ENCODE measurements around the gene UNC93A. TPM values are rescaled to one million over a fixed set of nuclear protein-coding genes. Genes with fewer than 3 reads are reported as not detected.
"Not testable (repeated sequence)": the region's sequence is repeated elsewhere in the genome, so short reads cannot be mapped to it uniquely, and the experiment has no call there.

UNC93A gene
- not detected for total RNA-seq

DNA sequence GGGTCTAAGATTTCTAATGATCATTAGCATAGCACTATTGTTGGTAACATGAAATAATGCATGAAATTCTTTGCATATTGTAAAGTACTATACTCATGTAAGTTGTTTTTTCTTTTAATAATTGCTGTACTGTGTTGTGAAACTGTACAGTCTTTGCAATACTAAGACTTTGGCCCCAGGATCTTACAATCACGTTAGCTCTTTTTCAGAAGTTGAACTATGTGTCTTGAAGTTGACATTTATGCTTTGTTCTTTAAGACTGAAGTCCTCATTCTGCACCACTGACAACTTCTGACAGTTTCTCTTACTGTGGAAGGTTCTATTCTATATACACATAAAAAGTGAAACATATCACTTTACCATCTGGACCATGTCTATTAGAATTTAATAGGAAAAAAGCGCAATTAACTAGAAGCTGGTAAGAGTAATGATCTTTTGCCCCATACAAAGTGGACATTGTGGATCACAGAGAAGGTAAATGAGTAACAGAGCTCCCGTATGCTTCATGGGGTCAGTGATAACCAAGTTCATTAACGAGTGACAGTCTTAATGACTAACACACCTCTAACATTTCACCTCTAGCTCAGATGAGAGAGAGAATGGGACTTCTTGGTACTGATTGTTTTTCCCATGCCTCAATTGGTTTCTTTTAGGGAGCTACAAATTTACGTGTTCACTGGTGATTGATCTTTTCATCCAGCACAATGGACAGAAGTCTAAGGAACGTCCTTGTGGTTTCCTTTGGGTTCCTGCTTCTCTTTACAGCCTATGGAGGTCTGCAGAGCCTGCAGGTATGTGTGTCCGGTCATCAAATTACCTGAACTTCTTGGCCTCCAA is at the start of gene UNC93A:
UNC93A (plus strand) TSS at position 530 of the 837 bp plus-strand sequence; CDS start at position 705, 175 bp downstream.
- H3K27me3 Mint-ChIP-seq (ENCODE audit: low read depth), result peaks cover 6% of the 10 kb centered on the region
- no peaks in the 10 kb centered on the region for H3K36me3 Mint-ChIP-seq (ENCODE audit: insufficient read depth)
- no peaks in the 10 kb centered on the region for H3K4me1 Mint-ChIP-seq (ENCODE audit: low read depth)
- no peak for DNase-seq
- H3K4me3 Mint-ChIP-seq, result no peak within 1 kb of the TSS
- no peaks in the 10 kb centered on the region for H3K9me3 Mint-ChIP-seq
- no peak for ATAC-seq

DNA sequence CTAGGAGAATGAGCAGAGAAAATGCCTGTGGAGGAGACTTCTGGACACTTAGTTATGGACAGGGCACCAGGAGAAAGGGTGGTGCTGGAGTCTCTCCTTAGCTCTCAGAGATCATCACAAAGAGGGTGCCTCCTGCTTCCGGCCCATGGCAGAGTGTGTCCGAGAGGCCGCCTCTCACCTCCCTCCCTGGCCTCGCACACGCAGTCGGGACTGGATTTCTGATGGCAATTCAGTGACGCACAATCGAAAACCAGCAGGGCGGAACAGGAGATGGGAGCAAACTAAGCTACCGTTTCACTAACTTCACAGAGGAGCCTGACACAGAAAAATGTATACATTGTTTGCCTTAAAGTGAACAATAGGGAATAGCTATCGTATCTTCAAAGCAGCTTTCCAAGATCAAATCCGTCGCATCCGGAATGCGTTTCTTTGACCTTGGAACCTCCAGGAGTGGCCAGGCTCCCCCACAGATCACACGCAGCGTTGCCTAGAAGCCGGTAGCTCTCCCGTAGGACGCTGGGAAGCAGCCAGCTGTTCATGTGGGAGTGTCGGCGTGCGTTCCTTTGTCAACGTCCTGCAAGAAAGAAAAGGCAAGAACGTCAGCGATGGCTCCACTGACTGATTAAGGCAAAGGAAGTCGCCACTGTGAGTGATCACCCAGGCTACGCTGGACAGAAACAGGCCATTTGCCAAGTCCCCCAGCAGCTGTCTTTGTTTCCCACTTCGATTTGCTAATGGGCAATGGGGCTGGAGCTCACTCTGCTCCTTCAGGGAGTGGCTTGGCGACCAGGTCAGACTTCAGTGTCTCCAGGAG is 49.6 kb upstream of the UNC93A start:
- not testable (repeated sequence) for DNase-seq; ATAC-seq; H3K4me1 Mint-ChIP-seq (ENCODE audit: low read depth); H3K36me3 Mint-ChIP-seq (ENCODE audit: insufficient read depth); H3K9me3 Mint-ChIP-seq; H3K4me3 Mint-ChIP-seq; H3K27me3 Mint-ChIP-seq (ENCODE audit: low read depth)

DNA sequence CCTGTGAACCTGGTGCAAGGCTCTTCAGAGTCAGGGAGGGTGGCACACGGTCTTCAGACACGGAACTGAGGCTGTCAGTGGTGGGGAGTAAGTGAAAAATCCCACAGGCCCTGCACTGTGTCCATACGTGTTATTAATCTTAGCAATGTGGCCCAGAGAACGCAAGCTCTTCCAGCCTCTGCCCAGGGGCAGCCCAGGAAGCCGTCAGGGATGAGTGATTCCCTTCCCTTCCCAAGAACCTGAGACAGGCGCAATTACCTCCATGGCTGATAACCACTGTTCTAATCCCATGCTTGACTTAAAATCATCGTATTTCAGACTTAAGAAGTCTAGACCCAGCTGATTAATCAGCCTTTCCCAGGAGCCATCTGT is 49.0 kb upstream of the UNC93A start:
- ATAC-seq; H3K9me3 Mint-ChIP-seq; H3K4me3 Mint-ChIP-seq; H3K36me3 Mint-ChIP-seq (ENCODE audit: insufficient read depth); H3K27me3 Mint-ChIP-seq (ENCODE audit: low read depth); DNase-seq; H3K4me1 Mint-ChIP-seq (ENCODE audit: low read depth): not testable (repeated sequence)

DNA sequence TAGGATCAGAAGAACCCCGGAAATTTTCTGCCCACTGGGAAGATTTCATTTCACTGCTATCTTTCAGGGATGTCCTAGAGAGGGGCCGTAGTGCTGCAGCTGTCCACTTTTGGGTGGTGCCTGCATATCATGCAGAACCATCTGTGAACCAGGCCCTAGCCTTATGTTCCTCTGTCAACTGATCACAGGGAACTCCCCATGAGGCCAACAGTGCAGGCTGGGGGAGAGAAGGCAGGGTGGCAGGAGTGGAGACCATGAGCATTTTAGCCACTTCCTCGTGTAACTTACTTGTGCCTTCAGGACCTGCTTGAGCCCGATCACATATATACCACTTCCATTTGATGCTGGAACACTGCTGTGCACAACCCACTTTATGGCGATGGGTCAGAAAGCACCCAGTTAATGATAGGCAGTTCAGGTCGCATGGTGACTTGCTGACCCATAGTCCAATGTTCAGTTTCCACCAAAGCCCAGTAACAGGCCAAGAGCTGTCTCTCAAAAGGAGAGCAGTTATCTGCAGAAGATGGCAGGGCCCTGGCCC is 48.5 kb upstream of the UNC93A start:
- not testable (repeated sequence) for H3K27me3 Mint-ChIP-seq (ENCODE audit: low read depth); H3K4me3 Mint-ChIP-seq; H3K4me1 Mint-ChIP-seq (ENCODE audit: low read depth); H3K9me3 Mint-ChIP-seq; H3K36me3 Mint-ChIP-seq (ENCODE audit: insufficient read depth); DNase-seq; ATAC-seq

DNA sequence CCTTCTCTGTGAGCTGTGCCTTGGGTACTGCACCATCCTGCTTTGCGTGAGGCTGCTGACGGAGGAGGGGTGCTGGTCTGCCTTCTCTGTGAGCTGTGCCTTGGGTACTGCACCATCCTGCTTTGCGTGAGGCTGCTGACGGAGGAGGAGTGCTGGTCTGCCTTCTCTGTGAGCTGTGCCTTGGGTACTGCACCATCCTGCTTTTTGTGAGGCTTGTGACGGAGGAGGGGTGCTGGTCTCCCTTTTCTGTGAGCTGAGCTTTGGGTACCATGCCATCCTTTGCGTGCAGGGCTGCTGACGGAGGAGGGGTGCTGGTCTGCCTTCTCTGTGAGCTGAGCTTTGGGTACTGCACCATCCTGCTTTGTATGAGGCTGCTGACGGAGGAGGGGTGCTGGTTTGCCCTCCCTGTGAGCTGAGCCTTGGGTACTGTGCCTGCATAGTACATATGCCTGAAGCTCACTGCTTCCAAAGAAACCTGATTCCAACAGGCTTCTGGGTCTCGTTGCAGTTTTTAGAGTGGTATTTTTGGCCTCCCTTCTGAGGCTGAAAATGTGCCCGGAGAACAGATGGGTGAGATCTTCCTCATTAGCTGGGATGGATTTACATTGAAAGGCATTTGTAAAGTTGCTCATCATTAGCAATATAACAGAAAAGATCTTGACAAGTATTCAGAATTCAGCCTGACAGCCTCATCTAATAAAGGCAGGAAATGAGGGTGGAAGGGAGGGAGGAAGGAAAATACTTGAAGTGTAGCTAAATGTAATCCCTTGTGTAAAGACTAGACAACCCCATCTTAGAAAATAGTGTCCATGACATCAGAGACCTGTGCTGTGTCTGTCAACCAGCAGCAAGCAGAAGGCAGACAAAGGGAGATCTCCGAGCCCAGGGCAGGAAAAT is 46.8 kb upstream of the UNC93A start:
- peaks cover 9% of the 10 kb centered on the region for H3K27me3 Mint-ChIP-seq (ENCODE audit: low read depth)
- H3K4me3 Mint-ChIP-seq, result no peak overlapping the region
- H3K36me3 Mint-ChIP-seq (ENCODE audit: insufficient read depth), result no peaks in the 10 kb centered on the region
- H3K9me3 Mint-ChIP-seq, result no peaks in the 10 kb centered on the region
- DNase-seq, result no peak
- H3K4me1 Mint-ChIP-seq (ENCODE audit: low read depth), result no peaks in the 10 kb centered on the region
- ATAC-seq, result no peak

DNA sequence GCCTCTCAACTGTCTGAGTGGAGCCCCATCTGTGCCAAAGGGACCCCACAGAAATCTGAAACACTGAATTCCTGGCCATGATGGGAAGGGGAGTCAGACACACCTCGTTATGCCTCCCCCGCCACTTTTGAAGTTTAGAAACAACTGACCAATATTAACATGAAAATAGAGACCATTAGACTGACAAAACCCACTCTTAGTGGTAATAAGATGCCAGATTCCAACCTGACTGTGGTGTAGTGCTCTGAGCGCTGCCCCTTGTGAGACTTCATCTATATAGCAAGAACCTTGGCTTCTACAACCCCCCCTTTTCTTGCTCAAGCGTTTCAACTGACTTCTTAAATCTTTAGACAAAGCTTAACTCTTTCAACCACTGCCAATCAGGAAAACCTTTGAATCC is 46.1 kb upstream of the UNC93A start:
- ATAC-seq (no peak), DNase-seq (no peak)

DNA sequence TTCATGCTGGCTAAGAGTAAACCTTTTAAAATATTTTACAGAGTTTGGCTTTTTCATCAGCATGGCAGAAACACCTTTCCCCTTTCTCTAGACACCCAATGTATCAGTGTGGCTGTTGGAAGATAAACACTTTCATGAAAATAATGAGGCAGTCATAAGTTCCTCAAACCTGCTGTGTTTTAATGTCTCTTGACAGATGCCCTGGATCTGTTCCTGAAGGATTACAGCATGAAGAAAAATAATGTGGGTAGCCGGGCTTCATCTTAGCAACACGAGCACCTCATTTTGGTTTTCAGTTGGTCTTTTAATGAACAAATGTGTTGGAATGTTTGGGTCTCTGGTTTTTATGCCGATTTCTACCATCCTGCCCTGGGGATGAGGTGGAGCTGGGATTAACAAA is 45.5 kb upstream of the UNC93A start:
- Mint-ChIP-seq H3K9me3 (no peaks in the 10 kb centered on the region), H3K27me3 (ENCODE audit: low read depth) (peaks cover 11% of the 10 kb centered on the region), H3K36me3 (ENCODE audit: insufficient read depth) (no peaks in the 10 kb centered on the region), H3K4me3 (no peak overlapping the region), H3K4me1 (ENCODE audit: low read depth) (no peaks in the 10 kb centered on the region)
- no peak for DNase-seq
- no peak for ATAC-seq

More for the DNA sequence above, 46.1 kb upstream of the UNC93A start:
- no peaks in the 10 kb centered on the region for H3K36me3 Mint-ChIP-seq (ENCODE audit: insufficient read depth)
- no peaks in the 10 kb centered on the region for H3K9me3 Mint-ChIP-seq
- peaks cover 9% of the 10 kb centered on the region for H3K27me3 Mint-ChIP-seq (ENCODE audit: low read depth)
- H3K4me1 Mint-ChIP-seq (ENCODE audit: low read depth), result no peaks in the 10 kb centered on the region
- H3K4me3 Mint-ChIP-seq, result no peak overlapping the region

DNA sequence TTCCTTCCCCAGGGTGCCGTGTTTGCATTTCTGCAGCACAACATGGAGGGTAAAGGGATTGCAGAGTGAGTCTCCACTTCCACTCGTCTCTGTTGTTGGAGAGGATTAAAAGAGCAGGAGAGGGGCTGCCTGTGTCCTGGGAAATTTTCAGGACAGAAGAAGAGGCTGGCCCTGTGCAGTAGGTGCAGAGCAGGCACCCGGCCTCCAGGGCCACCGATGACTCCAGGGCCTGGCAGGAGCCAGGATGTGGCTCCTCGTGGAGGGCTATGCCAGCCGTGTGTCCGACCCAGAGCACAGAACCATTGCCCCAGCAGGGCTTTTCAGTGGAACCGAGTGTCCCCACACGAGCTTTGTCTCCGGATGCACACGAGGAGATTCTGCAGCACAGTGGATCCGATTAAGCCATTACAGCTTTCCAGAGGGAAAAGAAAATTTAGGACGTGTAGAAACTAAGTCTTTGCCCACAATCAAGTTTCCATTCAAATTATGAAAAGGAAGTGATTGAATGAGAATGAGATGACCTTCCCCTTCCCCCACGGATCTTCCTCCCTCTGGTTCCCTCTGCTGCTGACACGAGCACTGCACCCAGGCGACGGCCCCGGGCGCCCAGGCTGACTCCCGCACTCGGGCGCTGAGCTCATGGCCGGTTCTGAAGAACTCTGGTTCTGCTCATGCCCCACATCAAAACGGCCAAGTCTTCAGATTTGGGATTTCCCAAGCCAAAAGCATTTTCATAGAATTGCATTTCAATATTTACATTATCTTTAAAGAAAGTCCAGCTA is 43.1 kb upstream of the UNC93A start:
- Mint-ChIP-seq H3K36me3 (ENCODE audit: insufficient read depth) (no peaks in the 10 kb centered on the region), H3K4me3 (no peak overlapping the region), H3K9me3 (no peaks in the 10 kb centered on the region), H3K4me1 (ENCODE audit: low read depth) (no peaks in the 10 kb centered on the region), H3K27me3 (ENCODE audit: low read depth) (peaks cover 12% of the 10 kb centered on the region)
- ATAC-seq (no peak), DNase-seq (no peak)

DNA sequence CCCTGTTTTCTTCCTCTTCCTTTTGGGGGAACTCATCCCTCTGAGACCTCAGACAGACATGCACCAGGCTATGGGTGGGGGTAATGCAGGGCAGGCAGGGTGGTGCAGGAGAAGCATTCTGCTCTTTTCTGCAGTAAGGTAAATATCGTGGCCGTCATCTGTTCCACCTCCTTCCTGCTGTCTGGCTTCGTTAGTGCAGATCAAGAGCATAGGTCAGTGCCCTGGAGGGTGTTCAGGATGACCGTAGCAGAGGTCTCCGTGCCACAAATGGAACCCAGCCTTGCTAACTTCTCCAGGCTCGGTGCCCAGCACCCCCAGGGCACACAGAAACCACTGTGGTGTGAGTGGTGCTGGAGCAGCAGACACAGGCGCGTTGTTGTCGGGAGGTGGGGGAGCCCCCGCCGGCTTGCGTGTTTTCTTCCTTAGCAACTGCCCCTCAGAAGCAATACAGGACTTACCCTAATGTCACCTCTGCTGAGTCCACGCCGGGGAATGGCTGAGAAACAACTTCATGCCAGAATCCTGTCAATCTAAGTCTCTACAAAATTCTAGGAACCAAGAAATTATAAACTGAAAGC is 42.1 kb upstream of the UNC93A start:
- not testable (repeated sequence) for DNase-seq
- peaks cover 11% of the 10 kb centered on the region for H3K27me3 Mint-ChIP-seq (ENCODE audit: low read depth)

DNA sequence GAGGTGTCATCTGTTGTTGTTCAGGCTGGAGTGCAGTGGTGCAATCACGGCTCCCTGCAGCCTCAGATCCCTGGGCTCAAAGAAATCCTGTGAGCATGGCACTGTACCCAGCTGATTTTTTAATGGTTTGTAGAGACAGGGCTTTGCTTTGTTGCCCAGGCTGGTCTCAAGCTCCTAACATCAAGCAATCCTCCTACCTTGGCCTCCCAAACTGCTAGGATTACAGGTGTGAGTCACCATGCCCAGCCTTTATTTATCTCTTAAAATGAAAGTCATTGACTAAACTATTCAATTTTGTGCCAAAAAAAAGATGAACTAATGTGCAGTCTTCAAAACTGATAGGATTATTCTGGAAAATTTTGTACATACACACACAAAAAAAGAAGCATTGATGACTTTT is 38.8 kb upstream of the UNC93A start:
- peaks cover 9% of the 10 kb centered on the region for H3K9me3 Mint-ChIP-seq
- H3K4me1 Mint-ChIP-seq (ENCODE audit: low read depth), result no peaks in the 10 kb centered on the region
- no peak for ATAC-seq

More for the DNA sequence above, 42.1 kb upstream of the UNC93A start:
- not testable (repeated sequence) for H3K36me3 Mint-ChIP-seq (ENCODE audit: insufficient read depth); ATAC-seq; H3K9me3 Mint-ChIP-seq; H3K4me1 Mint-ChIP-seq (ENCODE audit: low read depth); H3K4me3 Mint-ChIP-seq

DNA sequence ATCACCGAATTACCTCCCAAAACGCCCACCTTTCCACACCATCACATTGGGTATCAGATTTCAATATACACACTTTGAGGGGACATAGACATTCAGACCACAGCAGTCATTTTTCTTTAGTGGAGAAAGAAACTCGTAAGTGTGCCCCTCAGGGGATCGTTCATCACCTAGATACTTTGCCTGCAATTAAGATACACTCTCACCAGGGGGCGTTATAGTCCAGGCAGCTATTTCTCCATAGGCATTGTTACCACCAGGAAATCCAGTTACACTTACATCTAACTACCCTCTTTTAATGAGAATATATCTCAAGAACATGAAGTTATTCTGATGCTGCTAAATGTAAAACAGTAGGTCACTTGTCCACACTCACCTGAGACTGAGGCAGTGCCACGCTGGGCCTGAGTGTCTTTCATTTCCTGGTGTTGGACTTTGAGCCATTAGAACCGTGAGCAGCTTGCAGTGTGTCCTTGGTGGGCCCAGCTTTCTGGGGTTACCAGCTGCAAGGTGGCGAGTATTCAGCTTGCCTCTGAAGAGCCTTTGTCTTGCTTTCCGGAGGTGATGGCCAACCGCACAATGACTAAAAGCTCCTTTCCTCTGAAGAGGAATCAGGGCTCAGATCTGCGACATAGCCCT is 35.1 kb upstream of the UNC93A start:
- H3K4me3 Mint-ChIP-seq, result no peak overlapping the region
- peaks cover 32% of the 10 kb centered on the region for H3K27me3 Mint-ChIP-seq (ENCODE audit: low read depth)
- peaks cover 9% of the 10 kb centered on the region for H3K9me3 Mint-ChIP-seq
- no peaks in the 10 kb centered on the region for H3K36me3 Mint-ChIP-seq (ENCODE audit: insufficient read depth)
- no peak for ATAC-seq
- H3K4me1 Mint-ChIP-seq (ENCODE audit: low read depth), result no peaks in the 10 kb centered on the region
- DNase-seq, result no peak

More for the DNA sequence above, 38.8 kb upstream of the UNC93A start:
- DNase-seq, result no peak
- H3K36me3 Mint-ChIP-seq (ENCODE audit: insufficient read depth), result no peaks in the 10 kb centered on the region
- peaks cover 19% of the 10 kb centered on the region for H3K27me3 Mint-ChIP-seq (ENCODE audit: low read depth)
- H3K4me3 Mint-ChIP-seq, result no peak overlapping the region

DNA sequence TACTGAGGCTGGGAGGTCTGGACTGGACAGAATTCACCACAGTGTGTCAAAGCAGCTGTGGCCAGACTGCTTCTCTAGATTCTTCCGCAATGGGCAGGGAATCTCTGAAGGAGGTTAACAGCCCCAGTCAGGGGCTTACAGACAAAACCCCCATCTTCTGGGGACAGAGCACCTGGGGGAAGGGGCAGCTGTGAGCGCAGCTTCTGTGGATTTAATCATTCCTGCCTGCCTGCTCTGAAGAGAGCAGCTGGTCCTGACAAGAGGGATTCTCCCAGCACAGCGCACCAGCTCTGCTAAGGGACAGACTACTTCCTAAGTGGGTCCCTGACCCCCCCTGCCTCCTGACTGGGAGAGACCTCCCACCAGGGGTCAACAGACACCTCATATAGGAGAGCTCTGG is 32.5 kb upstream of the UNC93A start:
- Mint-ChIP-seq H3K9me3 (peaks cover 9% of the 10 kb centered on the region), H3K4me3 (no peak overlapping the region), H3K4me1 (ENCODE audit: low read depth) (no peaks in the 10 kb centered on the region), H3K36me3 (ENCODE audit: insufficient read depth) (no peaks in the 10 kb centered on the region), H3K27me3 (ENCODE audit: low read depth) (peaks cover 39% of the 10 kb centered on the region)
- ATAC-seq (no peak), DNase-seq (no peak)

Data from activated T-cell treated with anti-CD3 and anti-CD28 coated beads, Interleukin-2, amount 50 U/mL, for 4 hours (primary cell).